NT2/D1 (cell line): ENCODE measurements around the gene TPM4.

Source experiments
- SUZ12 ChIP-seq: IDR thresholded peaks from 2 replicates; pipeline ENCODE4 v1.6.1; 2011; ENCODE audit not compliant: insufficient read length, insufficient read depth; ENCODE audit errors: extremely low read depth
- ZNF274 ChIP-seq: IDR thresholded peaks from 2 replicates; pipeline ENCODE4 v1.6.1; 2011; ENCODE audit warnings: mild to moderate bottlenecking, low read depth, low read length

- TF ChIP-seq ZNF274 (no peak), SUZ12 (no peak)
These were observed 49.5 kb upstream of the TPM4 start for GRCh38 chr19:16026756-16027155.
